SHP77 (cell line): ENCODE measurements around the gene TPBG.
"Not testable (repeated sequence)": the region's sequence is repeated elsewhere in the genome, so short reads cannot be mapped to it uniquely, and the experiment has no call there.

ENCODE experiments used
- DNase-seq, 2 experiments: peaks; one replicate each; lab custom pipeline; 2025; lab: John Stamatoyannopoulos, UW

Gene TPBG

DNA sequence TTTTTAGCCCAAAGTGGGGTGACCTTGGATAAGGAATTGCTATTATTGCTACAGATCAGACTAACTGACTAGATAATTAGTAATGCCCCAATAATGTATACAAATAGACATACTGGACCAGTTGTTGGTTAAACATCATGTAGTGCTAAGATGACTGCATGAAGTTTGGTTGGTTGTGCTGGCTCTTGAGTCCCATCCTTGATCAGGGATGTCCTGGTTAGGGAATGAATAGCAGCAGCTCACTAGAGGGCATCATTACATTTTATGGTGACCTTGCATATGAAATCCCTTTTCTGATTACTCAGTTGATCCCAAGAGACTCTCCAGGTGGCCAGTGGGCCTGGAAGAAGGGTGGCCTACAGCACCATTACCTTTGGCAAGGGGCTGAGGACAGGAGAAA, 10.9 kb downstream of the TPBG start:
- DNase-seq: no peak

DNA sequence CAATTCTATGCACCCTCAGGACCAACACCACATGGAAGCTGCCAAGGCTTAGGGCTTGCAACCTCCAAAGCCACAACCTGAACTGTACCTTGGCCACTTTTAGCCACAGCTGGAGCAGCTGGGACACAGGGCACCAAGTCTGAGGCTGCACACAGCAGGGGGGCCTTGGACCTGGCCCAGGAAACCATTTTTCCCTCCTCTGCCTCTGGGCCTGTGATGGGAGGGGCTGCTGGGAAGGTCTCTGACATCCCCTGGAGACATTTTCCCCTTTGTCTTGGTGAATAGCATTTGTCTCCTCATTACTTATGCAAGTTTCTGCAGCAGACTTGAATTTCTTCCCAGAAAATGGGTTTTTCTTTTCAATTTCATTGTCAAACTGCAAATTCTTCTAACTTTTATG, 13.0 kb downstream of the TPBG start:
- no peak for DNase-seq

DNA sequence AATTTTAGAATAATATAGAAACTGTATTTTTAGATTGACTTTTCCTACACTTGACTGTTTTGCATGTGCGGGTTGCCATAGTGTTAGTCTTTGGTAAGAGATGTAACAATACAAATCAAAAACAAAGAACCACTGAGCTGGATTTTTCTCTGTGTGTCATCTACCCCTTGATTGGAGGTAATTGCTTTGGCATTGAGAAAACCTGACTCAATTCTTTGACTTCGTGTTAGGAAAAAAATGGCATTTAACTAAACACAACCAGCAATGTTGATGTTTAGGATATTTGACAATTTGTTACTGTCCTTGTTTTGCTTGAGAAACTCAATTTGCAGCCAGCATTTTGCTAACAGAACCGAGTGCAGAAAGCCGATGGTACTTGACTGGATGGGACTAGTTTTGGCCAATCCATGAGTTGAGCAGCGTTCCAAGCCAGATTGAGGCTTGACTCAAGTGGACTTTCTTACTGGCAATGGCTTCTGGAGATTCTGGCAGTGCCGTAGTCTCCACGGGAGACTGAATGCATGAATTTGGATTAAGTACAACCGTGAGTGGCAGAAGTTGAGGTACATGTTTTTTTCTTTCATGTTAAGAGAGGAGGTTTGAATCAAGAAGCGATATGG, 17.1 kb downstream of the TPBG start:
- no peak for DNase-seq

DNA sequence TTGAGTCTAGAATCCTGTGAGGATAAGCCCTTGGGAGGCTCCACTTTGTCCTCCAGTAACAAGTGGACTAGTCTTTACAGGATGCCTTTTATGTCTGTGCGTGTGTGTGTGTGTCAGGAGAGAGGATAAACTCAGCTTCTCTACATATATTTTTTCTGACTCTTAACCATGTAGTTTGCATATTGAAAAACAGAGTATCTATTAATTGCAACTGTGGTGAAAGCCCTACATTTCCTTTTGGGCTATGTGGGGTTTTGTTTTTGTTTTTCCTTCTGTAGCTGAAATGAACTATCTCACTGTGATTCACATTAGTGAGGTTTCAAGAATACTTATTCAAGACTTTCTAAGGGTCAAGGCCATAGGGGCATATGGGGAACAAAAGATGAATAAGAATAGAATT, 17.7 kb downstream of the TPBG start:
- DNase-seq: no peak

DNA sequence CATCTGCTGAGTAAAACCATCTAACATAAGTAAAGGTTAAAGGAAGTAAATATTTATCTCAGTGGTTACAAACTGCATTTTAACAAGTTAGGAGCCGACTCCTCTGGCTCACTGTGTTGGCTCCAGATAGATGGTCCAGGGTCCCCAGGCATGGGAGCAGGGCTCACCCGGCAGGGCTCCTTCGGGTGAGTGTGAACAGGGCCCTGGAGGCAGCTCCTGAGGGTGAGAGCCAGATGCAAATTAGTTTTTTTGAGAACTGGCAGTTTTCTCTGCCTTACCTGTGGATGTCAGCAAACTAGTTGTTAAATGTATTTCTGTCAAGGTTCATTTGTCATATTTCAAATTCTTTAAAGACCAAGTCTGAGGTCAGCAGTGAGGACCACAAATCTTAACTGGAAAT, 21.5 kb downstream of the TPBG start:
- no peak for DNase-seq

DNA sequence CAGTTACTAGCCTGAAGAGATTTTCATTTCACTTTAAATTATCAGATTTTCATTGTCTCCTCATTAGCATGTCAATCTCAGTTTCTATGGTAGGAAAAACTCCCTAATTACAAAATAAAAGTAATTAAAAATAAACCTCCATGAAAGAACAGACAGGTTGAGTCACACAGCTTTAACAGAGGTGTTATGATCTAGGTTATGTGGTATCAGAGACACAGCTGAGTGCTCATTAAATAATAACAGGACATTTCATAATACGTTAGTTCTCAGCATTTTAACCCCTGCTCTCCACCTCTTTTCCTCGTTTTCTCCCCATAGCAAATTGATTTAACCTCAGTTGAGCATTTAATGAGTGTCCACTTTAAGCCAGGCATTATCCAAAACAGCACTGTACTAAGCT, 21.9 kb downstream of the TPBG start:
- DNase-seq: no peak

DNA sequence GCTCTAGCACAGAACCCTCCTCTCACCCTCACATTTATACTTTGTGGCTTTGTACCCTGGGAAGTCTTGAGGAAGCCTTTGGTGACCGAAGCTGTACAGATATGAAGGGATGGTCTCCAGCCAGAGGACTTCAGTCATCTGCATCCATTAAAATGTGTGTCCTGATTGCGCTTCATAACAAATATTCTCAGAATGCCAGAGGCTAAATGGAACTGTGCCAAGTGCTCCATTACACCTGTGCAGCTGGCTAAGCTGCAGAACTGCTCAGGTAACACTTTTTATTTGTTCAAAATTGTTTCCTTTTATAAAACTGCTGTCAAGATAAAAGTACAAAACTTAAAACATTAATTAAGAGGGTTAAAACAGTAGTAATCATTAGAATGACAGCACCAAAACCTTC, 22.3 kb downstream of the TPBG start:
- DNase-seq: no peak

DNA sequence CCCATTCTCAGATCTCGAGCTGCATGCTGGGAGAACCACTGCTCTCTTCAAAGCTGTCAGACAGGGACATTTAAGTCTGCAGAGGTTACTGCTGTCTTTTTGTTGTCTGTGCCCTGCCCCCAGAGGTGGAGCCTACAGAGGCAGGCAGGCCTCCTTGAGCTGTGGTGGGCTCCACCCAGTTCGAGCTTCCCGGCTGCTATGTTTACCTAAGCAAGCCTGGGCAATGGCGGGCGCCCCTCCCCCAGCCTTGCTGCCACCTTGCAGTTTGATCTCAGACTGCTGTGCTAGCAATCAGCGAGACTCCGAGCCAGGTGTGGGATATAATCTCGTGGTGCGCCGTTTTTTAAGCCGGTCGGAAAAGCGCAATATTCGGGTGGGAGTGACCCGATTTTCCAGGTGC, 31.2 kb downstream of the TPBG start:
- not testable (repeated sequence) for DNase-seq

DNA sequence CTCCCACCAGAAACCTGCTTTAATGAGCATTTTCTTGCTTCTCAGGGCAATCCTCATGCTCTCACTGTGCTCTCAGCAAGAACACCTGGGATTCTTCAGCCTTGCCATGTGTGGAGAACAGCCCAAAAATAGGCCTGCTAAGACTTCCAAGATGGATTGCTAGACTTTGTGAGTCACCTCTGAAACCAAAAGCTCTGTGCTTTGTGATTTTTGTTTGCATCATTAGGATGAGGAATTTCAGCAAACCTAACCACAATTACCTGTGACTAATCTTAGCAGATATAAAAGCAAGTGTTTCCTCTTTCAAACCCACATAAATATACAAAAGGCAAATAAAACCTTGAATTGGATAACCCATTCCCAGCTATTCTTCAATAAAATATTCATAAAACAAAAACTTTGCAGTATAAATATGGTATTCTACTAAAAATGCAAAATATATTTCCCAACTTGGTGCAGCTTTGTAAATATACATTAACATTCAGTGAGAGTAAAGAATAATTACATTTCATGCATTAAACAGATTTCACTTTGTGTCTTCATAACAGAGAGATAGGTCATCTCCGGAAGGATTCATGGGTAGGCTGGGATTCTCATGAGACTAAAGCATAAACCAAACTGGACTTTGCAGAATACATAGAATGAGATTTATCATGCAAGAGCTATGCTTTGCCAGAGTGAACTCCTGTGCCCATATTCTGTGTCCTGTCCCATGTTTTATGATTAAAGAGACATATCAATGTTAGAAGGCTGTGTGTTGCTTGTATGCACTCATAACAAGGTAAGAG, 33.5 kb downstream of the TPBG start:
- DNase-seq: no peak

DNA sequence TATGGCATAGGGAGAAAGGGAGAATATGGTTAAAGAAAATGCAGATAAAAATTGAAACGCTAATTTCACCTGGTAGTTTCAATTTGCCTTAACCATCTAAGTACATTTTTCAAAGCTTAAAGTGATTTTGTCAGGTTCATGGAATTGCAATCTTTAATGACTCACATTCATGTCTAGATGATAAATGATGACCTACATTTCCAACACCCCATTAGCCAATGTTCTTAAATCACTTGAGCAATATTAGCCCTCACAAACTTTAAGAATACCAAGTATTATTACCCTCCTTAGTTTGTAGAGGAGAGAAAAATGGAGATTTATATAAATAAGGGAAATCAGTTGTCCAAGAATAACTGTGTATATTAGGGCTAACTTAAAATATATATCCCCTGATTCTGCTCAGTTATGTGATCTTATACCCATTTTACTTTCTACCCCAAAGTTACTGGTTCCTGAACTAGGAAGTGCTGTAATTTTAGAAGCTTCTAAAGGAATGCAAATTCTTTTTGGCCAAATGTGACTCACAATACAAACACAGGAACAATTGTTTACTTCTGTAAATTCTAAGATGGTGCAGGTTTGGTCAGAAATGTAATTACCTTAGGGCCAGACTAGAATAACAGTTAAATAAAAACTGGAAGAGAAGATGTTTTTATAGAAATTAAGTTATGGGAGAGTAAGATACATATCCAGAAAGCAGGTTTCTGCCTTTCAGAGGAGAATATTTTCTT, 34.5 kb downstream of the TPBG start:
- no peak for DNase-seq

DNA sequence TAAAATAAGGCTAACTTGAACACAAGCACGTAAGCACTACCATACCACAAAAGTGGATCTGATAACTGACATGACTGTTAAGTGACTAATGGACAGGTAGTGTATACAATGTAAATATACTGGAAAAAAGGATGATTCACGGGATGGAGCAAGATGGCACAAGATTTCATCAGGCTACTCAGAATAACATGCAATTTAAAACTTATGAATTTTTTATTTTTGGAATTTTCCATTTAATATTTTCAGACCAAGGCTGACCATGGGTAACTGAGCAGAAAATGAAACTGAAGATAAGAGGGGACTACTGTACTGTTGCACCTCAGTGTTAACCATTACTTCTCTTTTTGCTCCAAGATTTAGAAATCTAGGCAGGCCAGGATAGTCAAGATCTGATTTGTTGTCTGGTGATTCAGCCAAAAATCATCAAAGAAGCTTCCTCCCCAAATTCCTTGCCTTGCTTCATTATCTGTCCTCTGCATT, 45.4 kb downstream of the TPBG start:
- DNase-seq: no peak

DNA sequence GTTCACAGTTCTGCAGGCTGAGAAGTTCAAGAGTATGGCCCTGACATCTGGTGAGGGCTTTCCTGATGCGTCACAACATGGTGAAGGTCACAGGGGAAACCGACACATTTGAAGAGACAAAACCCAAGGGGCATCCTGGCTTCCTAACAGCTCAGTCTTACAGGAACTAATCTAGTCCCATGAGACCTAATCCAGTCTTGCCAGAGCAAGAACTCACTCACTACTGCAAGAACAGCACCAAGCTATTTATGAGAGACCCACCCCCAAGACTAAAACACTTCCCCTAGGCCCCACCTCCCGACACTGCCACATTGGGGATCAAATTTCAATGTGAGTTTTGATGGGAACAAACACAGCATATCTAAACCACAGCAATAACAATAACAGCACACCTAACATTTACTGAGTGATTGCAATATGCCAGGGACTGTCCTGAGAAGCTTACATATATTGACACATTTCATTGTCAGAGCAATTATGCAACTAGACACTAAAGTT, 46.6 kb downstream of the TPBG start:
- DNase-seq: no peak

DNA sequence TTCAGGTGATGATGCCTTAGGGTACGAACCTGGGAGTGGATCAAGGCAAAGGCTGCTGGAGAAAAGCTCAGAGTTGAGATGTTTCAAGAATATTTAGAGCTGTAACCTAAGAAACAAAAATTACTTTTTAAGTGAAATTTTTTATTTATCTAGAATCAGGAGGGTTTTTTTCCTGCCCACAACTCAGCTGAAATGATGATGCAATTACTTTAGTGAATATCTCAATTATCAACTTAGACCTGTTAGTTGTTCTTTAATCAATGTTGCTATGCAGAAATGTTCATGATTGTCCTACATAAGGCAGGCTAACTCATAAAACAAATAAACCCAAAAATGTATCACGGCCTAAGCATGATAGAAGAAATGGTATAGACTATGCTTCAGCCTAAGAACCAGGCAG, 50.3 kb downstream of the TPBG start:
- no peak for DNase-seq

DNA sequence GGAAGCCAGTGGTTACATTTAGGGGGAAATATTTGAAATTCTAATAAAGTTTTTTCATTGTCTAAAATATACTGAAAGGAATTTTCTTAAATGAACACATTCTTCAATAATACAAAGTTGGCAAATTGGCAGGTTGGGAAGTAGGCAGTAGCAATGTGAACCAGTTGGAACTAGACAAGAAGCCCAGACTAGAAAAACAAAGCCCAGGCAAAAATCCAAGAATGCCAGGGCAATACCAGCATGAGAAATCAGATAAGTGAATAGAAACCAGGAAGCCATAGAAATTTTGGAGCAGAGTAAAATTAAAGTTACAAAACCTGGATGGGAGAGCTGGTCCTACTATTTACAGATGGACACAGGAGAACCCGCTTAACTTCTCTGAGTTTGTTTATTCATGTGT, 52.2 kb downstream of the TPBG start:
- DNase-seq: no peak

DNA sequence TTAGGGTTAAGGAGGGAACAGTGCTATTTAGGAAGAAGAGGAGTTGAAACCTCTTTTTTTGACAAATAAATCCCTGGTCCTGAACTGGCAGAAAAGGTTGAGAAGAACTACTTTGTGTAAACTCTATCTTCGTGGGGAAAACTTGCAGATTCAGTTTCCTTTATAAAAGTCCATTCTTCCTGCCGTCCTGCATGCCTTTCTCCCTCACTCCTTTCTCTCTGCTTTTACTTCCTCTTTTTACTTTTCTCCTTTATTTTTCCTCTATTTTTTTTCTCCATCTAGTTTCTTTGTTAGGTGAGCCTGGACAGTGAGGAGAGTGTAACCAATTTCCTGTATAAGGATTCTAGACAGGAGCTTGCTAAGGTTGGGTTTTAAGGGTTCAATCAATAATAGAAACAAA, 52.7 kb downstream of the TPBG start:
- no peak for DNase-seq
